ENCODE data around the gene ZNF398. TPM values are rescaled to one million over a fixed set of nuclear protein-coding genes. Genes with fewer than 3 reads are reported as not detected.

The ZNF398 gene
- total RNA-seq, 4 donors from 2014 or later, result 16.8 to 24.4 (median 20.8) TPM

DNA sequence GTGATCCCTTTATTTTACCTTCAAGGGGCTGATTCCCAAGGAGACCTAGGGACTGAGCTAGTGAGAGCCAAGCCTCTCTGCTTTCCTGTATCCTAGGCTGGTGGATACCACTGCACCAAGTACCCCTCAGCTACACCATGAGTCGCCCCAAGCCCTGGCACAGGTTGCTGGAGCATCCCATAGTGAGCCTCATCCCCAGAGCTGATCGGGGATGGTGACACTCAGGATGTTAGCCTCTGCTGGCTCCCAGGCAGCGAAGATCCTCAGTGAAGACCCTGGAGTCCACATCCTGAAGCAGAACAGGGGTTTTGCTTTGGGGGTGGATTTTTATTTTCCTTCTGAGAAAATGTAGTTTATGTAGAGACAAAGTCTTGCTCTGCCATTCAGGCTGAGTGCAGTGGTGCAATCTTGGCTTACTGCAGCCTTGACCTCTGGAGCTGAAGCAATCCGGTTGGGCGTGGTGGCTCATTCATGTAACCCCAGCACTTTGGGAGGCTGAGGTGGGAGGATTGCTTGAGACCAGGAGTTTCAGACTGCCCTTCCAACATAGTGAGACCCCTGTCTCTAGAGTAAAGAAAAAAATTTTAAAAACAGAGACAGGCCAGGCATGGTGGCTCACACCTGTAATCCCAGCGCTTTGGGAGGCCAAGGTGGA, 79.7 kb downstream of the ZNF398 start:
- H3K27ac ChIP-seq, result no peak overlapping the region
- ATAC-seq, result no peak
- H3K4me3 ChIP-seq, result no peak overlapping the region
- 67% methylated on average over 1 to 3 of the region's 6 CpGs for WGBS, 2 donors (ENCODE audit: low coverage in 1 of 2)
- TF ChIP-seq POLR2AphosphoS5 (IDR thresholded peaks at IDR 0.05), result no peak
- no peak for TF ChIP-seq CTCF (IDR thresholded peaks at IDR 0.05)
- TF ChIP-seq EP300 (IDR thresholded peaks at IDR 0.05), result no peak
- TF ChIP-seq POLR2A (IDR thresholded peaks at IDR 0.05), result no peak
- H3K27me3 ChIP-seq, result no peaks in the 10 kb centered on the region
- H3K9me3 ChIP-seq, result no peaks in the 10 kb centered on the region
- H3K36me3 ChIP-seq, result peaks cover 0 to 42% of the 10 kb centered on the region in 2 donors
- no peaks in the 10 kb centered on the region for H3K4me1 ChIP-seq

DNA sequence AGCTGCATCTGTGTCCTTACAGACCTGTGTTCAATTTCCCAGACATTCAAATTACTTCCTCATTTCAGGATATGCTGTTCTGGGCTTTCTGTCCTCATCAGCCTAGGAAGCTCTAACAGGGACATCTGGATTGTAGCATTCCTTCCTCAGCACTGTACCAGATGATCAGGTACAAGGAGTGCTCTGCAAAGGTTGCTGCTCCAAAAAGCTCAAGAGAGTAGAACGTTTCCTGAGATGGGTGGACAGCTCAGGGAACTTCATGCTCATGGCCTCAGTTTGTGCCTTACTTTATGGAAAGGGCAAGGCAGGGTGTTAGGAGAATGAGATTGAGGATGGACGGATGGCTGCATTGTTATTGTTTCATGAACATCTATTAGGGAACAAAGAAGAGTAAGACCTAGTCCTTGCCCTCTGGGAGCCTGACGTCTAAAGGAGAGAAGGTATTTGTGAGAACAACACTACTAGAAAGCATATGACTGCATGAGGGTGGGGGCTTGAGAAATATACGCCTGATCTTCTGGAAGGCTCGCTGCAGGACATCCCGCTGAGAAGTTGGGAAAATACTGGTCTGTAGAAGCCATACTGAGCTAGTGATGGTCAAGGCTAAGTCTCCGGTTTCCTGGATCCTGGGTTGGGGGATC, 81.7 kb downstream of the ZNF398 start:
- Histone ChIP-seq H3K4me3 (no peak overlapping the region), H3K4me1 (no peaks in the 10 kb centered on the region), H3K27me3 (no peaks in the 10 kb centered on the region), H3K9me3 (no peaks in the 10 kb centered on the region), H3K36me3 (peaks cover 0 to 22% of the 10 kb centered on the region in 2 donors), H3K27ac (no peak overlapping the region)
- no peak for ATAC-seq
- 49 to 54% methylated on average over 7 of the region's 7 CpGs for WGBS, 2 donors (ENCODE audit: low coverage in 1 of 2)
- TF ChIP-seq EP300 (IDR thresholded peaks at IDR 0.05) (no peak), POLR2AphosphoS5 (IDR thresholded peaks at IDR 0.05) (no peak), POLR2A (IDR thresholded peaks at IDR 0.05) (no peak), CTCF (IDR thresholded peaks at IDR 0.05) (no peak)

- Histone ChIP-seq H3K4me1 (no peaks in the 10 kb centered on the region), H3K9me3 (no peaks in the 10 kb centered on the region), H3K27me3 (no peaks in the 10 kb centered on the region), H3K27ac (no peak overlapping the region), H3K4me3 (no peak overlapping the region), H3K36me3 (peaks cover 0 to 16% of the 10 kb centered on the region in 2 donors)
- ATAC-seq, result no peak
- WGBS, 2 donors (ENCODE audit: low coverage in 1 of 2), result 53 to 73% methylated on average over 2 to 5 of the region's 6 CpGs
- TF ChIP-seq POLR2A (IDR thresholded peaks at IDR 0.05), result no peak
- no peak for TF ChIP-seq CTCF (IDR thresholded peaks at IDR 0.05)
- TF ChIP-seq EP300 (IDR thresholded peaks at IDR 0.05), result no peak
- TF ChIP-seq POLR2AphosphoS5 (IDR thresholded peaks at IDR 0.05), result no peak
These were observed 82.3 kb downstream of the ZNF398 start for GRCh38 chr7:149229526-149229925.

DNA sequence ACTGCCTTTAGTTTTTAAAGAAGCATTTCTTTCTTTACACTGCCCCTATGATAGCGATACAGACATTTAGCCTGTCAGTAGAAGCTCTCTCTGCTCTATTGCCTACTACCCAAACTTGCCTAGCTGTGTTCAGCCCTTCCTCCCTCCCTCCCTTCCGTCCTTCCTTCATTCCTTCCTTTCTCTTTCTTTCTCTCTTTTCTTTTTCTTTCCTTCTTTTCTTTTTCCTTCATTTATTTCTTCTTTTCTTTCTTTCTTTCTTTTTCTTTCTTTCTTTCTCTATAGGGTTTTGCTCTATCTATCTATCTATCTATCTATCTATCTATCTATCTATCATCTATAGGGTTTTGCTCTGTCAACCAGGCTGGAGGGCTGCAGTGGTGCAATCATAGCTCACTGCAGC, 85.1 kb downstream of the ZNF398 start:
- ATAC-seq, result no peak
- H3K27me3 ChIP-seq, result no peaks in the 10 kb centered on the region
- H3K9me3 ChIP-seq, result no peaks in the 10 kb centered on the region
- no peak overlapping the region for H3K27ac ChIP-seq
- WGBS, 2 donors (ENCODE audit: low coverage in 1 of 2), result 33 to 82% methylated on average over 1 to 2 of the region's 2 CpGs
- TF ChIP-seq POLR2A (IDR thresholded peaks at IDR 0.05), result no peak
- no peak for TF ChIP-seq CTCF (IDR thresholded peaks at IDR 0.05)
- H3K36me3 ChIP-seq, result no peaks in the 10 kb centered on the region
- no peaks in the 10 kb centered on the region for H3K4me1 ChIP-seq
- H3K4me3 ChIP-seq, result no peak overlapping the region

Small RNA genes within 50 kb of the gene (small RNA-seq; reads per million reads assigned to genes)
- 0 to 0.36 (median 0) reads per million in 4 donors for gene AC004890.1
- gene RN7SL521P, result 0 to 0.27 (median 0.15) reads per million in 4 donors

Other genes with a start within 250 kb of the ZNF398 start
- 10 to 100 TPM; 25.4 to 81.0 (median 46.5) TPM for gene PDIA4, start 118.9 kb upstream of the ZNF398 start, total RNA-seq
- gene ZNF786, start 56.7 kb upstream of the ZNF398 start, total RNA-seq, result 1 to 10 TPM; 6.1 to 8.6 (median 7.0) TPM
- 1 to 10 TPM; 2.4 to 6.4 (median 3.2) TPM for gene ZNF425, start 21.1 kb upstream of the ZNF398 start, total RNA-seq
- 10 to 100 TPM; 15.9 to 26.3 (median 18.7) TPM for gene ZNF282, start 48.1 kb downstream of the ZNF398 start, total RNA-seq
- gene ZNF212, start 92.2 kb downstream of the ZNF398 start, total RNA-seq, result 10 to 100 TPM in 2 of 4 donors, 1 to 10 TPM in 2; 4.3 to 11.1 (median 9.4) TPM
- 10 to 100 TPM in 3 of 4 donors, 1 to 10 TPM in 1; 8.5 to 17.0 (median 13.1) TPM for gene ZNF783, start 114.7 kb downstream of the ZNF398 start, total RNA-seq

Data from gastroesophageal sphincter (tissue), 4 donors.